ENCODE results near the gene FER1L5.

FER1L5 gene

DNA sequence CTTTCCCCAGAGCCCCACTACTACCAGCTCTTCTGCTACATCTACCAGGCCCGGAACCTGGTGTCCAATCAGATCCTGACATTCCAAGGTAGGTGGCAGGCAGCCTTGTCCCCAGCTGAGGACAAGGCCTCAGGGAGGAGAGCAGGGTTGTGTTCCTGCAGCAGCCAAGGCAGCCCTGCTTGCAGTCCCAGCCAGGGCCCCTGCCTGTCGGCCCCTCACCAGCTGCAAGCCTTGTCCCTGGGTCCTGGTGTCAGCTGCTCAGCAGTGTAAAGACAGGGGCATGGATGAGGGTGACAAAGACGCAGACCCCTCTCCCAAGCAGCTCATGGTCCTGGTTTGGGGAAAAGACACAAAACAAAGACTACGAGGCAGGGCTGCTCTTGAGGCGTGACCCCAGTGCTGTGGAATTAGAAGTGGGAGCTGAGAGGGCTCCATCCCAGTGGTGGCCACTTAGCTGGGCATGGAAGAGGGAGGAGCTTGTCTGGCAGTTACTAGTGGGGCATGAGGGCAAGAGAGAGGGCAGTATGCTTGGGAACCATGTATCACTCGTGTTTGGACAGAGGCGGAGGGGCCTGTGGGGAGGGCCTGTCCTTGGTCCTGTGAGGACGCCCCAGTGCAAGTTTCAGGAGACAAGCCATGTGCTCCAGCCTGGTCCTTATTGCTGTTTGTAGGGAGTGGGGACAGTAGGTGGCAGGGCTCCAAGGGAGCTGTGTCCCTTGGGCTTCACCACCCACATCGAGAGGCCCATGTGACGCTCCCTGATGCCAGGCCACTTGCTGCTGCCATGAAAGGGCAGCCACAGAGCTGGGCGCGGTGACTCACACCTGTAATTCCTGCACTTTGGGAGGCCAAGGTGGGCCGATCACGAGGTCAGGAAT, 49.8 kb downstream of the FER1L5 start:
- no peak overlapping the region for H3K4me3 ChIP-seq (ENCODE audit: low read depth in 1 of 2, low read length in 2 of 2)
- no peak overlapping the region for H3K9ac ChIP-seq (ENCODE audit: low read length)
- H3K27me3 ChIP-seq (ENCODE audit: control insufficient read depth in 1 of 2, insufficient read depth in 2 of 2, low read length in 2 of 2) = peaks cover 0 to under 1% of the 10 kb centered on the region in 2 donors
- no peaks in the 10 kb centered on the region for H3K4me1 ChIP-seq (ENCODE audit: insufficient read depth, low read length)
- no peaks in the 10 kb centered on the region for H3K36me3 ChIP-seq (ENCODE audit: insufficient read depth, low read length)
- no peaks in the 10 kb centered on the region for H3K9me3 ChIP-seq (ENCODE audit: low read length)
- H3K27ac ChIP-seq (ENCODE audit: low read depth, low read length) = no peak overlapping the region

GRCh38 chr2:96693286-96694200, 51.0 kb downstream of the FER1L5 start:
- no peaks in the 10 kb centered on the region for H3K27me3 ChIP-seq (ENCODE audit: control insufficient read depth in 1 of 2, insufficient read depth in 2 of 2, low read length in 2 of 2)
- H3K9ac ChIP-seq (ENCODE audit: low read length) = no peak overlapping the region
- no peaks in the 10 kb centered on the region for H3K9me3 ChIP-seq (ENCODE audit: low read length)
- no peaks in the 10 kb centered on the region for H3K4me1 ChIP-seq (ENCODE audit: insufficient read depth, low read length)
- no peak overlapping the region for H3K4me3 ChIP-seq (ENCODE audit: low read depth in 1 of 2, low read length in 2 of 2)
- H3K27ac ChIP-seq (ENCODE audit: low read depth, low read length) = no peak overlapping the region
- no peaks in the 10 kb centered on the region for H3K36me3 ChIP-seq (ENCODE audit: insufficient read depth, low read length)

- H3K27ac ChIP-seq (ENCODE audit: low read depth, low read length) = no peak overlapping the region
- H3K36me3 ChIP-seq (ENCODE audit: insufficient read depth, low read length) = no peaks in the 10 kb centered on the region
- H3K4me3 ChIP-seq (ENCODE audit: low read depth in 1 of 2, low read length in 2 of 2) = no peak overlapping the region
- no peaks in the 10 kb centered on the region for H3K4me1 ChIP-seq (ENCODE audit: insufficient read depth, low read length)
- no peaks in the 10 kb centered on the region for H3K9me3 ChIP-seq (ENCODE audit: low read length)
- no peak overlapping the region for H3K9ac ChIP-seq (ENCODE audit: low read length)
- H3K27me3 ChIP-seq (ENCODE audit: control insufficient read depth in 1 of 2, insufficient read depth in 2 of 2, low read length in 2 of 2) = no peaks in the 10 kb centered on the region
These were observed 51.7 kb downstream of the FER1L5 start for GRCh38 chr2:96694279-96694678.

- no peak overlapping the region for H3K27ac ChIP-seq (ENCODE audit: low read depth, low read length)
- no peaks in the 10 kb centered on the region for H3K4me1 ChIP-seq (ENCODE audit: insufficient read depth, low read length)
- no peak overlapping the region for H3K9ac ChIP-seq (ENCODE audit: low read length)
- no peaks in the 10 kb centered on the region for H3K36me3 ChIP-seq (ENCODE audit: insufficient read depth, low read length)
- H3K27me3 ChIP-seq (ENCODE audit: control insufficient read depth in 1 of 2, insufficient read depth in 2 of 2, low read length in 2 of 2) = no peaks in the 10 kb centered on the region
- H3K4me3 ChIP-seq (ENCODE audit: low read depth in 1 of 2, low read length in 2 of 2) = no peak overlapping the region
- H3K9me3 ChIP-seq (ENCODE audit: low read length) = no peaks in the 10 kb centered on the region
These were observed 52.4 kb downstream of the FER1L5 start for GRCh38 chr2:96694816-96695455.

DNA sequence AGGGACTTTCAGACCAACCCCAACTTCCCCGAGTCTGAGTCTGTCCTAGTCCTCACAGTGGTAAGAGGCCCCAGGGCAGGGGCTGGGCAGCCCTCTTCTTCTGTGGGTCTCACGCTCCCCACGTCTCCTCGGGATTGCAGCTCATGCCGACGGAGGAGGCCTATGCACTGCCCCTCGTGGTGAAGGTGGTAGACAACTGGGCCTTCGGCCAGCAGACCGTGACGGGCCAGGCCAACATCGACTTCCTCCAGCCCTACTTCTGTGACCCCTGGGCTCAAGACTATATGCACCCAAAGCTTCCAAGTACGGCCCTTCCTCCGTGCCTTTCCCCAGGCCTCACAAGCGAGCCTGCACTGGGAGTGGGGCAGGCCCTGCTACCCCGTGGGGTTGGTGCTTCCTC, 53.0 kb downstream of the FER1L5 start:
- Histone ChIP-seq H3K9ac (ENCODE audit: low read length) (no peak overlapping the region), H3K27ac (ENCODE audit: low read depth, low read length) (no peak overlapping the region), H3K4me1 (ENCODE audit: insufficient read depth, low read length) (no peaks in the 10 kb centered on the region), H3K27me3 (ENCODE audit: control insufficient read depth in 1 of 2, insufficient read depth in 2 of 2, low read length in 2 of 2) (no peaks in the 10 kb centered on the region), H3K4me3 (ENCODE audit: low read depth in 1 of 2, low read length in 2 of 2) (no peak overlapping the region), H3K36me3 (ENCODE audit: insufficient read depth, low read length) (no peaks in the 10 kb centered on the region), H3K9me3 (ENCODE audit: low read length) (no peaks in the 10 kb centered on the region)

DNA sequence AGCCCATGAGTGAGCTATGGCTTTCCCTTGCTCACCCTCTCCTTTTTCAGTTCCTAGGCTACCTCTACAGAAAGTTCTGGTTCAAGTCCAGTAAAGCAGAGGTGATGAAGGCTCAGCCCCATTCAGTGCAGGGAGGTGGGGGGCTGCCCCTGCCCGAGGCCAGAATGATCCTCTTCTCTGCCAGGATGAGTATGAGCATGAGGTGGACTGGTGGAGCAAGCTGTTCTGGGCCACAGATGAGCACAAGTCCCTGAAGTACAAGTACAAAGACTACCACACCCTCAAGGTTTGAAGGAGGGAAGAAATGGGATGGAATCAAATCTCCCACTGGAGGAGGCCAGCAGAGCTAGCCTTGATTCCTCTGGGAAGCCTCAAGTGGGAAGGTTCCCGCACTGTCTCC, 54.9 kb downstream of the FER1L5 start:
- no peak overlapping the region for H3K4me3 ChIP-seq (ENCODE audit: low read depth in 1 of 2, low read length in 2 of 2)
- H3K27ac ChIP-seq (ENCODE audit: low read depth, low read length) = no peak overlapping the region
- H3K9ac ChIP-seq (ENCODE audit: low read length) = no peak overlapping the region
- H3K4me1 ChIP-seq (ENCODE audit: insufficient read depth, low read length) = no peaks in the 10 kb centered on the region
- no peaks in the 10 kb centered on the region for H3K9me3 ChIP-seq (ENCODE audit: low read length)
- no peaks in the 10 kb centered on the region for H3K27me3 ChIP-seq (ENCODE audit: control insufficient read depth in 1 of 2, insufficient read depth in 2 of 2, low read length in 2 of 2)
- H3K36me3 ChIP-seq (ENCODE audit: insufficient read depth, low read length) = no peaks in the 10 kb centered on the region

DNA sequence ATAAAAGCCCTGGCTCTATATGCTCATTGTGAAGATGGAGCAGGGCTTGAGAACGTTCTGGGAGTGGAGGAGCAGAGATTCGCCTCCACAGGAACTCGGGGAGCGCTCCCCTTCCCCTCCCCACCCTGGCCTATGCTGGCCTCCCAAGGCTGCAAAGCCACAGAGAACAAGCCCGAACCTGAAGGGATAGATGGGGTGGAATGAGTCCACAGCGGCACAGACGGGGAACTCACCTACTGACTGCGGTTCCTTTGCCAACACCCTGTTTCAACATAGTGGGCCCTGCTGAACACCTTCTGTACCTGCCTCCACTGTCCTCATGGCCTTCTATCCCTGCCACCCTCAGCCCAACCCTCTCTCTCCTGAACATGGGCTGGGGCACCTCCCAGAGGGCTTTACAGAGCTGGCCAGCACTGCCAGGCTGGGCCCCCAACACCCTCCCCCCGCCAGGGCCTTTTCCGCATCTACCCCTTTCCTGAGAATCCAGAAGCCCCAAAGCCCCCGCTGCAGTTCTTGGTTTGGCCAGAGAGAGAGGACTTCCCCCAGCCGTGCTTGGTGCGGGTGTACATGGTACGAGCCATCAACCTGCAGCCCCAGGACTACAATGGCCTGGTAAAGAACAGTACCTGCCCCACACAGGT, 55.8 kb downstream of the FER1L5 start:
- H3K36me3 ChIP-seq (ENCODE audit: insufficient read depth, low read length) = no peaks in the 10 kb centered on the region
- no peaks in the 10 kb centered on the region for H3K4me1 ChIP-seq (ENCODE audit: insufficient read depth, low read length)
- H3K4me3 ChIP-seq (ENCODE audit: low read depth in 1 of 2, low read length in 2 of 2) = no peak overlapping the region
- no peak overlapping the region for H3K9ac ChIP-seq (ENCODE audit: low read length)
- H3K27ac ChIP-seq (ENCODE audit: low read depth, low read length) = no peak overlapping the region
- H3K9me3 ChIP-seq (ENCODE audit: low read length) = no peaks in the 10 kb centered on the region
- H3K27me3 ChIP-seq (ENCODE audit: control insufficient read depth in 1 of 2, insufficient read depth in 2 of 2, low read length in 2 of 2) = no peaks in the 10 kb centered on the region

- Histone ChIP-seq H3K27ac (ENCODE audit: low read depth, low read length) (no peak overlapping the region), H3K4me1 (ENCODE audit: insufficient read depth, low read length) (no peaks in the 10 kb centered on the region), H3K36me3 (ENCODE audit: insufficient read depth, low read length) (peaks cover under 1% of the 10 kb centered on the region), H3K9ac (ENCODE audit: low read length) (no peak overlapping the region), H3K9me3 (ENCODE audit: low read length) (no peaks in the 10 kb centered on the region), H3K4me3 (ENCODE audit: low read depth in 1 of 2, low read length in 2 of 2) (no peak overlapping the region), H3K27me3 (ENCODE audit: control insufficient read depth in 1 of 2, insufficient read depth in 2 of 2, low read length in 2 of 2) (no peaks in the 10 kb centered on the region)
These were observed 56.5 kb downstream of the FER1L5 start for GRCh38 chr2:96699021-96699420.

- Histone ChIP-seq H3K36me3 (ENCODE audit: insufficient read depth, low read length) (peaks cover 7% of the 10 kb centered on the region), H3K27me3 (ENCODE audit: control insufficient read depth in 1 of 2, insufficient read depth in 2 of 2, low read length in 2 of 2) (no peaks in the 10 kb centered on the region), H3K27ac (ENCODE audit: low read depth, low read length) (no peak overlapping the region), H3K4me1 (ENCODE audit: insufficient read depth, low read length) (no peaks in the 10 kb centered on the region), H3K9me3 (ENCODE audit: low read length) (no peaks in the 10 kb centered on the region), H3K9ac (ENCODE audit: low read length) (no peak overlapping the region), H3K4me3 (ENCODE audit: low read depth in 1 of 2, low read length in 2 of 2) (no peak overlapping the region)
These were observed 57.1 kb downstream of the FER1L5 start for GRCh38 chr2:96699621-96700020.

DNA sequence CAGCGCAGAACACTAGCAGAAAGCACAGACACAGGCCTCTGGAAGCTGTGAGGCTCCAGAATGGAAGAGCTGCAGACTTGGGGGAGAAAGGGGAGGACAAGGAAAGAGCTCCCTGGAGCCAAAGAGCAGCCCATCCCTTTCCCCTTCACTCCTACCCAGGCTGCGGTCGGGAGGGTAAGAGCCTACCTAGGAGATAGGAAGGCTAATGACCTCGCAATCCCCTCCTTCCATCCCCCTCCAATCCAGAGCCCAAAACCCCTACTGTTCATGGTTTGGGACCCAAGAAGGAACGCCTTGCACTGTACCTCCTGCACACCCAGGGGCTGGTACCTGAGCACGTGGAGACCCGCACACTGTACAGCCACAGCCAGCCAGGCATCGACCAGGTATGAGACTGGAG, 57.5 kb downstream of the FER1L5 start:
- Histone ChIP-seq H3K36me3 (ENCODE audit: insufficient read depth, low read length) (peaks cover 11% of the 10 kb centered on the region), H3K9me3 (ENCODE audit: low read length) (no peaks in the 10 kb centered on the region), H3K27me3 (ENCODE audit: control insufficient read depth in 1 of 2, insufficient read depth in 2 of 2, low read length in 2 of 2) (no peaks in the 10 kb centered on the region), H3K27ac (ENCODE audit: low read depth, low read length) (no peak overlapping the region), H3K9ac (ENCODE audit: low read length) (no peak overlapping the region), H3K4me1 (ENCODE audit: insufficient read depth, low read length) (no peaks in the 10 kb centered on the region), H3K4me3 (ENCODE audit: low read depth in 1 of 2, low read length in 2 of 2) (no peak overlapping the region)

- H3K4me1 ChIP-seq (ENCODE audit: insufficient read depth, low read length) = no peaks in the 10 kb centered on the region
- H3K4me3 ChIP-seq (ENCODE audit: low read depth in 1 of 2, low read length in 2 of 2) = no peak overlapping the region
- H3K9me3 ChIP-seq (ENCODE audit: low read length) = no peaks in the 10 kb centered on the region
- no peak overlapping the region for H3K27ac ChIP-seq (ENCODE audit: low read depth, low read length)
- H3K9ac ChIP-seq (ENCODE audit: low read length) = no peak overlapping the region
- no peaks in the 10 kb centered on the region for H3K27me3 ChIP-seq (ENCODE audit: control insufficient read depth in 1 of 2, insufficient read depth in 2 of 2, low read length in 2 of 2)
- H3K36me3 ChIP-seq (ENCODE audit: insufficient read depth, low read length) = peaks cover 26% of the 10 kb centered on the region
These were observed 59.1 kb downstream of the FER1L5 start for GRCh38 chr2:96701636-96702035.
